OCI-LY1 (cell line): ENCODE data around the gene LTB4R.

Experiments used
- H2AFZ ChIP-seq: fragments of 200-600 bp; sonication (generic), shearing (Covaris generic); 2 replicates; pipeline ENCODE4 v1.6.0; 2014; ENCODE audit warnings: antibody characterized with exemption, mild to moderate bottlenecking, low read length
- H3F3A ChIP-seq: fragments of 200-600 bp; sonication (generic), shearing (Covaris generic); 2 replicates; pipeline ENCODE4 v1.6.0; 2014; ENCODE audit warnings: mild to moderate bottlenecking, antibody characterized with exemption, low read length, moderate library complexity; ENCODE audit not compliant: insufficient read depth
- H3K27ac ChIP-seq: fragments of 200-600 bp; sonication (generic); 2 replicates; pipeline ENCODE4 v1.5.1; 2014; ENCODE audit warnings: low read length, mixed run types, mild to moderate bottlenecking, low read depth; ENCODE audit not compliant: poor library complexity, severe bottlenecking
- H3K27me3 ChIP-seq: fragments of 200-600 bp; sonication (generic); 2 replicates; pipeline ENCODE4 v1.6.0; 2014; ENCODE audit warnings: antibody characterized with exemption, mild to moderate bottlenecking, low read length, moderate library complexity; ENCODE audit not compliant: insufficient read depth
- H3K36me3 ChIP-seq: fragments of 200-600 bp; sonication (generic); 2 replicates; pipeline ENCODE4 v1.6.1; 2014; ENCODE audit warnings: mild to moderate bottlenecking, antibody characterized with exemption, low read length, moderate library complexity, mixed read lengths; ENCODE audit not compliant: insufficient read depth
- H3K4me1 ChIP-seq: fragments of 200-600 bp; sonication (generic); 2 replicates; pipeline ENCODE4 v1.5.1; 2014; ENCODE audit warnings: mild to moderate bottlenecking, low read length, moderate library complexity; ENCODE audit not compliant: insufficient read depth, severe bottlenecking
- H3K4me2 ChIP-seq: fragments of 200-600 bp; sonication (generic), shearing (Covaris generic); 2 replicates; pipeline ENCODE4 v1.6.1; 2014; ENCODE audit warnings: low read length
- H3K4me3 ChIP-seq: fragments of 200-600 bp; sonication (generic); 2 replicates; pipeline ENCODE4 v1.5.1; 2014; ENCODE audit warnings: low read length, low read depth, mild to moderate bottlenecking, mixed read lengths; ENCODE audit not compliant: poor library complexity, severe bottlenecking
- H3K79me2 ChIP-seq: fragments of 200-600 bp; shearing (Covaris generic); 2 replicates; pipeline ENCODE4 v1.6.1; 2016; ENCODE audit warnings: mixed run types, low read length, mixed read lengths; ENCODE audit not compliant: insufficient read depth
- H3K9ac ChIP-seq: fragments of 200-600 bp; sonication (generic), shearing (Covaris generic); 2 replicates; pipeline ENCODE4 v1.6.1; 2014; ENCODE audit warnings: mild to moderate bottlenecking, low read length, mixed read lengths
- H3K9me2 ChIP-seq: fragments of 200-600 bp; sonication (generic), shearing (Covaris generic); 2 replicates; pipeline ENCODE4 v1.6.1; 2014; ENCODE audit warnings: low read depth, mild to moderate bottlenecking, low read length, mixed read lengths
- H3K9me3 ChIP-seq: fragments of 200-600 bp; shearing (Covaris generic); 2 replicates; pipeline ENCODE4 v1.6.1; 2014; ENCODE audit warnings: low read length, mixed read lengths
- H4K20me1 ChIP-seq: fragments of 200-600 bp; sonication (generic), shearing (Covaris generic); 2 replicates; pipeline ENCODE4 v1.6.0; 2016; ENCODE audit warnings: mild to moderate bottlenecking, low read length; ENCODE audit not compliant: insufficient read depth
- CTCF ChIP-seq: fragments of 200-600 bp; sonication (generic), shearing (Covaris generic); IDR thresholded peaks from 2 replicates; pipeline ENCODE4 v1.5.1; 2017; ENCODE audit warnings: mild to moderate bottlenecking, antibody characterized with exemption, low read length, moderate library complexity, mixed read lengths
- EZH2 ChIP-seq: fragments of 200-600 bp; sonication (generic), shearing (Covaris generic); IDR thresholded peaks from 2 replicates; pipeline ENCODE4 v1.8.0; 2017; ENCODE audit warnings: borderline replicate concordance, mixed run types, mild to moderate bottlenecking, antibody characterized with exemption, low read length, moderate library complexity, mixed read lengths

Gene LTB4R

GRCh38 chr14:24334431-24335291, 23.4 kb downstream of the LTB4R start, which contains the start of gene ADCY4:
Gene ADCY4, minus strand, starts transcription at chr14:24335071. Its CDS starts 419 bp downstream, at chr14:24334652.
- H3F3A ChIP-seq, result no peaks in the 10 kb centered on the region
- 0 out of 2 replicates have a peak, but pooled peaks cover 5% of the 10 kb centered on the region for H3K27me3 ChIP-seq
- peaks cover 19% of the 10 kb centered on the region; the same call in 1 of the 2 replicates for H3K36me3 ChIP-seq
- H4K20me1 ChIP-seq, result no peaks in the 10 kb centered on the region
- no peaks in the 10 kb centered on the region for H3K9me2 ChIP-seq
- H3K4me2 ChIP-seq, result peak within 1 kb of the TSS; percentile 41; the same call in 1 of the 2 replicates
- no peak for TF ChIP-seq EZH2
- H3K4me1 ChIP-seq, result peaks cover 35% of the 10 kb centered on the region
- H3K27ac ChIP-seq, result no peak within 1 kb of the TSS
- H3K79me2 ChIP-seq, result no peaks in the 10 kb centered on the region
- H3K4me3 ChIP-seq, result no peak within 1 kb of the TSS
- no peak within 1 kb of the TSS for H3K9ac ChIP-seq
- no peak within 1 kb of the TSS for H2AFZ ChIP-seq
- no peaks in the 10 kb centered on the region for H3K9me3 ChIP-seq

GRCh38 chr14:24335461-24336171, 24.3 kb downstream of the LTB4R start:
- Histone ChIP-seq H3K9me3 (no peaks in the 10 kb centered on the region), H3K4me1 (peaks cover 40% of the 10 kb centered on the region), H3K27ac (no peak overlapping the region), H3K4me3 (no peak overlapping the region), H3F3A (no peaks in the 10 kb centered on the region), H3K9ac (no peak overlapping the region), H3K36me3 (peaks cover 19% of the 10 kb centered on the region; the same call in 1 of the 2 replicates), H3K79me2 (no peaks in the 10 kb centered on the region), H4K20me1 (no peaks in the 10 kb centered on the region), H2AFZ (no peak overlapping the region), H3K9me2 (no peaks in the 10 kb centered on the region), H3K4me2 (no peak overlapping the region), H3K27me3 (0 out of 2 replicates have a peak, but pooled peaks cover 5% of the 10 kb centered on the region)
- TF ChIP-seq EZH2, result no peak
- TF ChIP-seq CTCF, result no peak

- no peaks in the 10 kb centered on the region for H3K9me3 ChIP-seq
- H3K27ac ChIP-seq, result no peak overlapping the region
- H3K36me3 ChIP-seq, result peaks cover 19% of the 10 kb centered on the region; the same call in 1 of the 2 replicates
- no peaks in the 10 kb centered on the region for H4K20me1 ChIP-seq
- H3K9ac ChIP-seq, result no peak overlapping the region
- H3K79me2 ChIP-seq, result no peaks in the 10 kb centered on the region
- H3K27me3 ChIP-seq, result no peaks in the 10 kb centered on the region
- H3K9me2 ChIP-seq, result no peaks in the 10 kb centered on the region
- TF ChIP-seq EZH2 (no peak), CTCF (no peak)
- H3K4me3 ChIP-seq, result no peak overlapping the region
- no peaks in the 10 kb centered on the region for H3F3A ChIP-seq
- no peak overlapping the region for H3K4me2 ChIP-seq
- H3K4me1 ChIP-seq, result peaks cover 34% of the 10 kb centered on the region
- H2AFZ ChIP-seq, result no peak overlapping the region
Observed at GRCh38 chr14:24337144-24337823, 26.0 kb downstream of the LTB4R start.
